NCI-H526 (cell line): ENCODE measurements around the gene CCDC107.
"Not testable (repeated sequence)": the region's sequence is repeated elsewhere in the genome, so short reads cannot be mapped to it uniquely, and the experiment has no call there.

ENCODE experiments used
- DNase-seq, 2 experiments: peaks; one replicate each; lab custom pipeline; 2025; lab: John Stamatoyannopoulos, UW

Gene CCDC107

GRCh38 chr9:35638751-35639150 lies 19.3 kb upstream of the CCDC107 start:
- not testable (repeated sequence) for DNase-seq

DNA sequence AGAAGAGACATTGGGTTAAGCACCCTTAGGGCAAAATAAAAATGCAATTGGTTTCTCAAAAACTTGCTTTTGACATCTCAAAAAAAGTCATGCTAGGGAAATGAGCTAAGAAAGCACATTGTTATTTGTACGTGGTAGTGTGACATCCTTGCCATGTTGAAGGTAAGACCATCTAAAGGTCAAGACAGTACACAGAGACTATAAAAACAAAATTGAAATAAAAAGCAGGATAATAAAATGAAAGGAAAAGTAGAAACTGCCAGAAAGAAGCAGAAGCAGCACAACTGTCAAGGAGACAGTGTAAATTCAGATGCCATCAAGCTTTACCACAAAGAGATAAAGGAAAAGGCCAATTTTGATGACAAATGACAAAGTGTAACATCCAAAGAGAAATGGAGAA lies 18.9 kb upstream of the CCDC107 start:
- not testable (repeated sequence) for DNase-seq

DNA sequence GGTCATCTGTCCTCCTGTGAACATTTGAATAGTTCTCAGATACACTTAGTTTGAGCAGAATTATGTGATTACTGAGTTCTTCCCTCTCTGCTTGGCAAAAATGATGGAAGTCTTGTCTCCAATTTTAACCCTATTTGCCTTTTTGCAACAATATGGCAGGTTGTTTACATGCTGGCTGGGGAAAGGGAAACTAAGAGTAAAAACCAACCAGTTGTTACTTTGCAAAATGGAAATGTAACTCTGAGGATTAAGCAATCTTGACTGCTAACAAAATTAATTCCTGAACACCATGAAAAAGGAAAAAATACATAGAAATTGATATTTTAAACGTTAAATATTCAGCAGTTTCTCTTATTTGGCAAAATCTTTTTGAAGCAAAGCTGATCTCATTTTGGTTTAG lies 18.5 kb upstream of the CCDC107 start:
- no peak for DNase-seq

DNA sequence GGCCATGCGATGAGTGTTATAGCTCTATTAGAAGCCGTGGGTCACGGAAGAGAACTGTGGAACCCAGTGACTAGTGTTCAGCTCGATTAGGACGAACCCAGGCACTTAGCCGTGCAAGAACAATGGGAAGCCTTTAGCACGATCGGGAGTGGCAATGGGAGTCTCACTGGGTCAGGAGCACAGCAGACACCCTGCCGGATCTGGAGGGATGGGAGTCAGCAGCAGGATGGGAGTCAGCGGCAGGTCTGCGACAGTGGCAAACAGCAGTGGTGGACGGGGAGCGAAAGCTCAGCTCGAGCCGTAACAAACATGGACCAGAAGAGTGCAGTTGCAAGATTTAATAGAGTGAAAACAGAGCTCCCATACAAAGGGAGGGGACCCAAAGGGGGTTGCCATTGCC lies 17.7 kb upstream of the CCDC107 start:
- not testable (repeated sequence) for DNase-seq

- not testable (repeated sequence) for DNase-seq
These were observed 16.6 kb upstream of the CCDC107 start for GRCh38 chr9:35641478-35641877.

GRCh38 chr9:35643046-35643445 lies 15.0 kb upstream of the CCDC107 start:
- DNase-seq: no peak

DNA sequence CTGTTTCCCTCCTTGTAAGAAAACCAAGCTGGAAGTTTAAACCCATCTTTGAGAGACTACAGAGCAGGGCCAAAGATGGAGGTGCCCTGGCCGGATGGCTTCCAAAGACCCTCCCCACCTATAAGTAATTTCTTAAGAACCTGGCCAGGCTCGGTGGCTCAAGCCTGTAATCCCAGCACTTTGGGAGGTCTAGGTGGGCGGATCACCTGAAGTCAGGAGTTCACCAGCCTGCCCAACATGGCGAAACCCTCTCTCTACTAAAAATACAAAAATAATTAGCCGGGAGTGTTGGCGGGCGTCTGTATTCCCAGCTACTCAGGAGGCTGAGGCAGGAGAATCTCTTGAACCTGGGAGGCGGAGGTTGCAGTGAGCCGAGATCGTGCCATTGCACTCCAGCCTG lies 12.4 kb upstream of the CCDC107 start:
- not testable (repeated sequence) for DNase-seq

- peak in 1 of 2 experiments; percentile 59 for DNase-seq
These were observed 11.9 kb upstream of the CCDC107 start for GRCh38 chr9:35646153-35646532.

GRCh38 chr9:35646533-35647265 lies 11.4 kb upstream of the CCDC107 start:
- DNase-seq: peak; percentile 66 to 94

DNA sequence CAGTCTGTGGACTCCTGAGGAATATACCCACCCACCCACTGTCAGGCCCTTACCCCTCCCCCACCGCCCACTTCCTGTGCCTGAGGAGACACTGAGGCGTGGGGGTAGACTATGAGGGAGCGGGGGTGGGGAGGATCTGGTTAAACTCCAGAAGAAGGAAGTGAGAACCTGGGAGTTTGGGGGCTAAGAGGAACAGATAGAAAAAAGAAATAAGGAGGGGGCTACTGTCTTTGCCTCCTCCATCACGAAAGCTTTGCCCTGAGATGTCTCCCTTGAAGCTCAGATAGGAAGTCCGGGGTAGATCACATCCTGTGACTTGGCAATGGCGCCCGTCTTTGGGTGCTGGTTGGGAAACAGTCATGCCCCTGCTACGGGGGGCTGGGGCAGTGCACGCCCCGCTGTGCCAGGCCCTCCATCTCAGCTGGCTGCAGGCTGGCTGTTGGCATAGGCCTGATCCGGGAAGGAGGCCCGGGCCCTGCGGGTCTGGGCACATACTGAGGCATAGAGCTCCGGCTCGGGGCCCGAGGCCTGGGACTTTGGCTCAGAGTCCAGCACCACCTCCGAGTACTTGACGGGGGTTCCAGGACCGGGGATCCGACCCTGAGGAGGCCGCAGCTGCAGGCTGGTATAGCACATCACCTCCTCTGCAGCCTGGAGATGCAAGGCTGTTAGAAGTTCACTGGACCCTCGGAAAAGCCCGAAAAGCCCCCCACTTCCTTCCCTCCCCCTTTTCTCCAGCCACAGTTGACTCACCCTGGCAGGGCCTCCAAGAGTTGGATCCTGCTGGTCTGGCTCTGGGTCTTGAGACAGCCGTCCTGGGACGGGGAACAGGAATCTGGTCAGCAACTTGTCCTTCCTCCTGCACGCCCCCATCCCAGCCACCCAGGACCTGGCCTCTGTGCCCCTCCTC lies 8.4 kb upstream of the CCDC107 start:
- DNase-seq: no peak

GRCh38 chr9:35650341-35651158 lies 7.5 kb upstream of the CCDC107 start, which contains the start of gene SIT1:
Gene SIT1 (minus strand): TSS chr9:35650931. CDS start chr9:35650853, 78 bp downstream.
- DNase-seq: no peak

GRCh38 chr9:35651956-35652828 lies 5.9 kb upstream of the CCDC107 start:
- DNase-seq: no peak

GRCh38 chr9:35652829-35653209 lies 5.3 kb upstream of the CCDC107 start:
- no peak for DNase-seq

- DNase-seq: no peak
These were observed 4.5 kb upstream of the CCDC107 start for GRCh38 chr9:35653611-35654010.

- DNase-seq: no peak
These were observed 1.7 kb upstream of the CCDC107 start for GRCh38 chr9:35656348-35656747.

DNA sequence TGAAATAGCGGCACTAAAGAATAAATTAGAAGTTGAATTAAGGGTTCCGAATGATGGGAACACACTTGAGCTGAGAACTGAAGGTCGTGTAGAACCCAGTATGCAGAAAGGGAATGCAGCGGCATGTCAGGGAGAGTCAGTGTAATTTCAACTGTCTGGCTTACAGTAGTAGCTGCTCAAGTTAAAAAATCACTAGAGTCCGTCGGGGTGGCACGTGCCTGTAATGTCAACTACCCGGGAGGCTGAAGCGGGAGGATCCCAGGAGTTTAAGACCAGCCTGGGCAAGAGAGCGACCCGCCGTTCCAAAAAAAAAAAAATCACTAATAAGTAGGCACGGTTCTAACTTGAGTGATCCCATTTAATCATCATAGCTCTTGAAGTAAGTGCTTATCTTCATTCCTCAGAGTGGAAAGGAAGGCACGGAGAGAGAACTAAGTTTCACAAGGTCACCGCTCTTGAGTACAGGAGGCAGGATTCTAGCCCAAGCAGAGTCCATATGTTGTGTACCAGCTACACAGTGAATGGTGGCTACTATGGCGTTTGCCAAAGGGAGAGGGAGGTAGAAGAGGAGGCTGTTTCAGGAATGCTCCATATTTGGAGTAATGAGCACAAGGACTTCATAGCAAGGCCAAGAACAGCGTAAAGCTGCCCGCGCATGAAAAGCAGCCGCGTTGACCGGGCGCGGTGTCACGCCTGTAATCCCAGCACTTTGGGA lies 1.1 kb upstream of the CCDC107 start:
- no peak for DNase-seq

GRCh38 chr9:35657546-35658136 lies 451 bp upstream of the CCDC107 start, which contains the start of gene RMRP:
Gene RMRP (minus strand): TSS chr9:35658019.
- peak; percentile 98 for DNase-seq

DNA sequence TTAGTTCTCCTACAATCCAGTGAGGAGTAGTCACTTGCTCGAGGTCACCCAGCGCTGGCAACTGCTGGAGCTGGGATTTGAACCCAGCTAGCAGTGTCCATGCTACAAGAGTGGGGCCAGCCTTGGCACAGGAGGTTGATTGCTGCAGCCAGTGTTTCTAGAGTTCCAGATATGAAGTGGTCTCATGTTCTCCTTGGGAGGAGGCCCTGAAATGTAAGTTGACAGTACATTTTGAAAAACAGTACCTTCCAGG lies 802 bp downstream of the CCDC107 start:
- DNase-seq: peak; percentile 26 to 50

GRCh38 chr9:35659340-35659739 lies 1.2 kb downstream of the CCDC107 start:
- DNase-seq: no peak

DNA sequence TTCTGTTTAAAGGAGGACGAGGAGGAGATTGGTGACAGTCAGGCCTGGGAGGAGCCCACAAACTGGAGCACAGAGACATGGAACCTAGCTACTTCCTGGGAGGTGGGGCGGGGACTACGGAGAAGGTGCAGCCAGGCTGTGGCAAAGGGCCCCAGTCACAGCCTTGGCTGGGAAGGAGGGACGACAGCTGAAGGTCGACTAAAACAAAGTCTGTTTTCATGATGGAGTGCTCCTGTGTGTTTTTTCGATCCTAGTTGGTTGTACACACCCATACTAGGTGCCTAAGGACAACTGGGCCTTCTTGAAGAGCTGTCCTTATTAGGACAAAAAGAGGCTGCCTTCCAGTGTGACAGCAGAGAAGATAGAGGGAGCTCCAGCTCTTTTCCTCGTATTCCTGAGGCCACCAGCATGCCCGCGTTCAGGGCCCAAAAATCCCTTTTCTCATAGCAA lies 2.9 kb downstream of the CCDC107 start:
- DNase-seq: peak in 1 of 2 experiments; percentile 46
